A673 (cell line): ENCODE results near the gene ELOVL7.

Source experiments
- EZH2 ChIP-seq: fragments of 200-600 bp; sonication (generic); IDR thresholded peaks from 2 replicates; pipeline ENCODE4 v1.6.1; 2017; ENCODE audit warnings: borderline replicate concordance, low read depth, mild to moderate bottlenecking, mixed read lengths, antibody characterized with exemption, low read length; ENCODE audit not compliant: poor library complexity, severe bottlenecking
- TF ChIP-seq, protein P1 (sequence below): fragments of 300-800, 200-600 bp; sonication (generic); conservative IDR thresholded peaks from 2 replicates; pipeline ENCODE4 v1.5.1; 2017; ENCODE audit warnings: low read depth, mild to moderate bottlenecking, antibody characterized with exemption, low read length, moderate library complexity, mixed read lengths

DNA sequence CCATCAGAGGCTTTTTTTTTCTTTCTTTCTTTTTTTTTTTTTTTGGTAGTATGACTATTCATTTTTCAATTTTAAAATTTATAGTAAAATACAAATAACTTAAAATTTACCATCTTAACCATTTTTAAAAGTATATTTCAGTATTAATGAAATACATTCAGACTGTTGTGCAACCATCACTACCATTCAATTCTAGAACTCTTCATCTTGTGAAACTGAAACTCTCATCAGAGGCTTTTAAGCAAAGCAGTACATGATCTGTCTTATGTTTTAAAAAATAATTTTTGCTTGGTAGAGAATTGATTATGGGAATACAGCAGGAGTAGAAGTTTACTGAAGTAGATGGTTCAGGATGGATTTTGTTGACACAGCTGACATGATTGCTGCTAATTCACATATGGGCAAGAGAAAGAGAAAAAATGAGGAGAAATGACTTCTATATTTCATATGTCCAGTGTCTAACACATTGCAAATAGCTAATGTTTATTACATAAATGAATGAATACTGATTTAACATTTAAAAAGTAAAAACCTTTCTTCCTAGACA, 13.4 kb downstream of the ELOVL7 start:
- TF ChIP-seq, protein P1, sequence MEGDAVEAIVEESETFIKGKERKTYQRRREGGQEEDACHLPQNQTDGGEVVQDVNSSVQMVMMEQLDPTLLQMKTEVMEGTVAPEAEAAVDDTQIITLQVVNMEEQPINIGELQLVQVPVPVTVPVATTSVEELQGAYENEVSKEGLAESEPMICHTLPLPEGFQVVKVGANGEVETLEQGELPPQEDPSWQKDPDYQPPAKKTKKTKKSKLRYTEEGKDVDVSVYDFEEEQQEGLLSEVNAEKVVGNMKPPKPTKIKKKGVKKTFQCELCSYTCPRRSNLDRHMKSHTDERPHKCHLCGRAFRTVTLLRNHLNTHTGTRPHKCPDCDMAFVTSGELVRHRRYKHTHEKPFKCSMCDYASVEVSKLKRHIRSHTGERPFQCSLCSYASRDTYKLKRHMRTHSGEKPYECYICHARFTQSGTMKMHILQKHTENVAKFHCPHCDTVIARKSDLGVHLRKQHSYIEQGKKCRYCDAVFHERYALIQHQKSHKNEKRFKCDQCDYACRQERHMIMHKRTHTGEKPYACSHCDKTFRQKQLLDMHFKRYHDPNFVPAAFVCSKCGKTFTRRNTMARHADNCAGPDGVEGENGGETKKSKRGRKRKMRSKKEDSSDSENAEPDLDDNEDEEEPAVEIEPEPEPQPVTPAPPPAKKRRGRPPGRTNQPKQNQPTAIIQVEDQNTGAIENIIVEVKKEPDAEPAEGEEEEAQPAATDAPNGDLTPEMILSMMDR: no peak
- no peak for TF ChIP-seq EZH2
